H1 (cell line): Measurements from ENCODE around the gene ADAM12. TPM values are rescaled to one million over a fixed set of nuclear protein-coding genes. Genes with fewer than 3 reads are reported as not detected.
A peak's percentile ranks its signal among the peaks of the same experiment; 100 is the strongest.

Experiments
- CTCF ChIA-PET: fragments of 300-600 bp; sonication (Branson Sonifier 250); formaldehyde crosslinking; loops from one replicate; lab custom pipeline; 2021; ENCODE audit not compliant: partially characterized antibody; lab: Charles Lee
- POLR2A ChIA-PET: fragments of 300-600 bp; sonication (Branson Sonifier 250); formaldehyde crosslinking; loops from one replicate; lab custom pipeline; 2021; ENCODE audit warnings: inconsistent platforms; ENCODE audit not compliant: partially characterized antibody; lab: Charles Lee
- DNase-seq, 2 experiments: peaks; one replicate each; pipeline versions ENCODE4 v3.0.0 to v3.0.0-alpha.2; 2010 to 2022; ENCODE audit warnings: low spot score in 2 of 2, low read depth in 1 of 2, mixed read lengths in 1 of 2
- FAIRE-seq: peaks from 2 replicates; lab custom pipeline; 2011; peaks lifted over from hg19 to GRCh38; lab: Jason Lieb, UNC
- H2AFZ ChIP-seq: 2 replicates; pipeline ENCODE4 v1.8.1; 2012; ENCODE audit warnings: low read length, inconsistent platforms
- H2AK5ac ChIP-seq: 2 replicates; pipeline ENCODE4 v1.6.1; 2013; ENCODE audit warnings: low read depth, low read length
- H2BK120ac ChIP-seq: replicated peaks from 2 replicates; pipeline ENCODE3; 2013; ENCODE audit warnings: low read depth, low read length, inconsistent platforms
- H2BK12ac ChIP-seq: 2 replicates; pipeline ENCODE4 v1.6.1; 2013; ENCODE audit warnings: low read depth, low read length
- H2BK15ac ChIP-seq: 2 replicates; pipeline ENCODE4 v1.6.1; 2013; ENCODE audit warnings: low read length
- H2BK20ac ChIP-seq: 2 replicates; pipeline ENCODE4 v1.6.1; 2013; ENCODE audit warnings: low read length
- H2BK5ac ChIP-seq: 2 replicates; pipeline ENCODE4 v1.6.1; 2013; ENCODE audit warnings: low read depth, low read length
- H3K14ac ChIP-seq: 2 replicates; pipeline ENCODE4 v1.6.1; 2013; ENCODE audit warnings: inconsistent platforms; ENCODE audit not compliant: insufficient read length
- H3K18ac ChIP-seq: 2 replicates; pipeline ENCODE4 v1.6.1; 2013; ENCODE audit warnings: low read length; ENCODE audit errors: extremely low read depth
- H3K23ac ChIP-seq: 2 replicates; pipeline ENCODE4 v1.6.1; 2013; ENCODE audit warnings: inconsistent platforms; ENCODE audit not compliant: insufficient read length
- H3K23me2 ChIP-seq: 2 replicates; pipeline ENCODE4 v1.6.1; 2013; ENCODE audit warnings: low read depth, low read length
- H3K27ac ChIP-seq: 2 replicates; pipeline ENCODE4 v1.6.1; 2011; ENCODE audit warnings: low read depth, low read length, inconsistent platforms
- H3K27me3 ChIP-seq, 4 experiments: replicated peaks in 1 of 4; 1 replicate in 1 of 4; 2 replicates in 3 of 4; pipeline versions ENCODE4 v1.6.1 to v1.8.1; 2011 to 2013; ENCODE audit warnings: low read length in 3 of 4, mild to moderate bottlenecking in 3 of 4, inconsistent platforms in 2 of 4, mixed read lengths in 2 of 4, moderate library complexity in 1 of 4; ENCODE audit not compliant: control insufficient read depth in 3 of 4, insufficient read depth in 3 of 4; ENCODE audit errors: extremely low read depth in 1 of 4
- H3K36me3 ChIP-seq, 4 experiments: 2 replicates each; pipeline versions ENCODE4 v1.6.1 to v1.8.1; 2011 to 2013; ENCODE audit warnings: mild to moderate bottlenecking in 4 of 4, low read length in 3 of 4, moderate library complexity in 2 of 4, control low read depth in 1 of 4, inconsistent platforms in 1 of 4; ENCODE audit not compliant: insufficient read depth in 4 of 4, control insufficient read depth in 2 of 4
- H3K4ac ChIP-seq: replicated peaks from 2 replicates; pipeline ENCODE3; 2013; ENCODE audit warnings: low read length, low read depth, mixed read lengths, inconsistent platforms; ENCODE audit not compliant: insufficient read length
- H3K4me1 ChIP-seq, 4 experiments: replicated peaks in 1 of 4; 1 replicate in 1 of 4; 2 replicates in 3 of 4; pipeline versions ENCODE4 v1.6.1 to v1.8.1; 2011 to 2013; ENCODE audit warnings: low read length in 3 of 4, inconsistent platforms in 2 of 4, mixed read lengths in 1 of 4; ENCODE audit not compliant: insufficient read depth in 4 of 4, control insufficient read depth in 3 of 4
- H3K4me2 ChIP-seq, 2 experiments: 2 replicates each; pipeline versions ENCODE4 v1.6.1 to v1.8.1; 2011 to 2013; ENCODE audit warnings: low read depth in 2 of 2, low read length in 2 of 2, control low read depth in 1 of 2, inconsistent platforms in 1 of 2, mild to moderate bottlenecking in 1 of 2; ENCODE audit not compliant: insufficient read depth in 1 of 2
- H3K4me3 ChIP-seq, 4 experiments: fragments of 200-600, 300-600 bp in 1 of 4; sonication (generic), shearing (Covaris generic), sonication (Bioruptor Twin) in 1 of 4; 2 replicates each; pipeline versions ENCODE4 v1.5.1 to v1.8.1; 2011 to 2016; ENCODE audit warnings: low read length in 4 of 4, low read depth in 3 of 4, control low read depth in 2 of 4, inconsistent platforms in 2 of 4, mild to moderate bottlenecking in 2 of 4, mixed read lengths in 1 of 4, moderate library complexity in 1 of 4; ENCODE audit not compliant: insufficient read depth in 2 of 4; ENCODE audit errors: extremely low read depth in 1 of 4
- H3K56ac ChIP-seq: replicated peaks from 2 replicates; pipeline ENCODE3; 2013; ENCODE audit warnings: low read depth, mild to moderate bottlenecking, mixed read lengths, low read length, inconsistent platforms; ENCODE audit not compliant: insufficient read length
- H3K79me1 ChIP-seq: 2 replicates; pipeline ENCODE4 v1.6.1; 2013; ENCODE audit warnings: low read depth, low read length, control low read depth
- H3K79me2 ChIP-seq, 2 experiments: 2 replicates each; pipeline versions ENCODE4 v1.6.1 to v1.8.1; 2012 to 2013; ENCODE audit warnings: low read length in 2 of 2, mild to moderate bottlenecking in 2 of 2, inconsistent platforms in 1 of 2; ENCODE audit not compliant: insufficient read depth in 2 of 2, control insufficient read depth in 1 of 2
- H3K9ac ChIP-seq, 4 experiments: replicated peaks in 1 of 4; 1 replicate in 1 of 4; 2 replicates in 3 of 4; pipeline versions ENCODE4 v1.6.1 to v1.8.1; 2011 to 2013; ENCODE audit warnings: low read depth in 3 of 4, low read length in 3 of 4, control low read depth in 2 of 4, mild to moderate bottlenecking in 2 of 4, moderate library complexity in 2 of 4, inconsistent platforms in 1 of 4; ENCODE audit errors: extremely low read depth in 1 of 4
- H3K9me3 ChIP-seq, 2 experiments: 2 replicates each; pipeline versions ENCODE4 v1.6.1 to v1.8.1; 2012 to 2013; ENCODE audit warnings: mild to moderate bottlenecking in 2 of 2, moderate library complexity in 2 of 2, control low read depth in 1 of 2, inconsistent platforms in 1 of 2, low read depth in 1 of 2, low read length in 1 of 2, mixed read lengths in 1 of 2; ENCODE audit not compliant: insufficient read depth in 2 of 2
- H4K20me1 ChIP-seq, 2 experiments: replicated peaks in 1 of 2; 2 replicates each; pipeline versions ENCODE3 to v1.8.1; 2011 to 2013; ENCODE audit warnings: inconsistent platforms in 2 of 2, low read length in 2 of 2, mild to moderate bottlenecking in 1 of 2; ENCODE audit not compliant: insufficient read depth in 2 of 2, control insufficient read depth in 1 of 2
- H4K5ac ChIP-seq: 2 replicates; pipeline ENCODE4 v1.6.1; 2013; ENCODE audit warnings: low read length, low read depth, mixed read lengths, inconsistent platforms; ENCODE audit not compliant: insufficient read length
- H4K8ac ChIP-seq: 2 replicates; pipeline ENCODE4 v1.8.0; 2013; ENCODE audit warnings: mild to moderate bottlenecking, moderate library complexity, low read length, inconsistent platforms; ENCODE audit not compliant: insufficient read depth; ENCODE audit errors: extremely low read depth
- H4K91ac ChIP-seq: replicated peaks from 2 replicates; pipeline ENCODE3; 2013; ENCODE audit warnings: low read length, mixed read lengths, inconsistent platforms; ENCODE audit not compliant: insufficient read length
- ATF2 ChIP-seq: IDR thresholded peaks from 2 replicates; pipeline ENCODE4 v1.6.1; 2012; ENCODE audit warnings: low read length, inconsistent platforms
- CREB1 ChIP-seq: IDR thresholded peaks from 2 replicates; pipeline ENCODE4 v1.6.1; 2012; ENCODE audit warnings: inconsistent platforms
- EZH2 ChIP-seq: fragments of 200-600 bp; sonication (generic); IDR thresholded peaks from 2 replicates; pipeline ENCODE4 v1.7.1; 2012; ENCODE audit warnings: low read depth, mild to moderate bottlenecking, moderate library complexity, low read length, inconsistent platforms; ENCODE audit not compliant: severe bottlenecking
- KDM5A ChIP-seq: fragments of 200-600 bp; IDR thresholded peaks from 2 replicates; pipeline ENCODE4 v1.7.1; 2012; ENCODE audit warnings: mild to moderate bottlenecking, low read length, inconsistent platforms, mixed read lengths
- NANOG ChIP-seq: IDR thresholded peaks from 2 replicates; pipeline ENCODE4 v1.6.1; 2011; ENCODE audit warnings: low read length, low read depth, mild to moderate bottlenecking, inconsistent platforms; ENCODE audit not compliant: insufficient read depth, poor library complexity, severe bottlenecking
- SAP30 ChIP-seq: fragments of 300-600 bp; sonication (generic); IDR thresholded peaks from 2 replicates; pipeline ENCODE4 v1.7.1; 2012; ENCODE audit warnings: low read length, moderate library complexity, mild to moderate bottlenecking, inconsistent platforms; ENCODE audit not compliant: insufficient read depth, insufficient replicate concordance
- SP2 ChIP-seq: IDR thresholded peaks from 2 replicates; pipeline ENCODE4 v1.6.1; 2012; ENCODE audit warnings: mild to moderate bottlenecking, low read length, inconsistent platforms
- SRF ChIP-seq: IDR thresholded peaks from 2 replicates; pipeline ENCODE4 v1.6.1; 2011; ENCODE audit warnings: mild to moderate bottlenecking, low read depth, low read length, moderate library complexity
- SUZ12 ChIP-seq: fragments of 200-600 bp; sonication (generic); IDR thresholded peaks from 2 replicates; pipeline ENCODE4 v1.6.1; 2012; ENCODE audit warnings: mild to moderate bottlenecking, inconsistent platforms, low read length, moderate library complexity, mixed read lengths
- WGBS, 2 experiments: shearing (Covaris generic) in 1 of 2; methylation state at CpG; one replicate each; pipeline versions ENCODE4 v1.1.6 to v1.1.7; 2013 to 2015; ENCODE audit warnings: low lambda C conversion rate in 2 of 2, mixed read lengths in 2 of 2, inconsistent platforms in 1 of 2, low coverage in 1 of 2, missing lambda C conversion rate in 1 of 2; ENCODE audit not compliant: insufficient replicate concordance in 2 of 2, insufficient coverage in 1 of 2, insufficient read length in 1 of 2; ENCODE audit errors: extremely low coverage in 1 of 2, missing lambda C conversion rate in 1 of 2; 5-methylcytosine and 5-hydroxymethylcytosine counted together
- polyA plus RNA-seq, 7 experiments: library from polyadenylated mRNA; depleted of rRNA in 3 of 7; stranded (reverse) in 5 of 7; unstranded in 2 of 7; fragments of >200 nt in 5 of 7; fragments of 200-250 nt in 2 of 7; gene quantifications; 1 replicate in 5 of 7; 2 replicates in 1 of 7; 4 replicates in 1 of 7; pipeline versions ENCODE4 v1.2.1 to v1.2.3, GENCODE V29; 2011 to 2013; ENCODE audit warnings: missing spikeins in 2 of 7, mixed read lengths in 2 of 7
- total RNA-seq: library from RNA; stranded (reverse); fragmentation: NEBNext Ultra II Directional; extraction: Animal tissue kit (Norgen Biotek cat#: 25700); gene quantifications from 2 replicates; pipeline ENCODE4 v1.2.1, GENCODE V29; 2021

ADAM12 gene
- total and polyA plus RNA-seq, 2 of the 8 experiments (the other 6 are each of a cell fraction or from before 2014, with no cell fraction given): 0.07 to 0.17 TPM

- peaks cover 15 to 29% (median 27%) of the 10 kb centered on the region in 4 experiments for H3K4me1 ChIP-seq
- no peak for DNase-seq
- TF ChIP-seq SRF (no peak), CREB1 (no peak), SAP30 (no peak), NANOG (no peak), SUZ12 (no peak), ATF2 (no peak), EZH2 (no peak), KDM5A (no peak), SP2 (no peak)
Measured at GRCh38 chr10:126153711-126154628, 234.3 kb downstream of the ADAM12 start.

More at GRCh38 chr10:126153711-126154628, 234.3 kb downstream of the ADAM12 start:
- H3K36me3 ChIP-seq: peaks cover 0 to 3% (median 0%) of the 10 kb centered on the region in 4 experiments; a peak in 1 of 8 replicates
- H2BK15ac ChIP-seq: no peak overlapping the region
- no peak overlapping the region for H4K8ac ChIP-seq
- no peak overlapping the region for H3K14ac ChIP-seq
- no peak overlapping the region for H2BK12ac ChIP-seq
- peak overlapping the region; percentile 20; the same call in 1 of the 2 replicates for H2BK5ac ChIP-seq
- ChIA-PET POLR2A (no interaction called here), CTCF (interaction anchor here (0.8 to 1.2 kb wide), 3 partner anchors 9 to 171 kb away, joined by 3 to 5 read pairs (median 3); no protein-coding TSS in a partner anchor)
- no peak overlapping the region for H3K56ac ChIP-seq
- 0% methylated on average over 2 of the region's 2 CpGs; no CpG with 5 or more reads in 1 of the 2 experiments for WGBS, 2 experiments
- no peak overlapping the region for H2AFZ ChIP-seq
- H3K9me3 ChIP-seq: peaks cover 0 to 14% of the 10 kb centered on the region in 2 experiments; a peak in 1 of 4 replicates
- H3K27me3 ChIP-seq: no peaks in the 10 kb centered on the region; a peak in 1 of 7 replicates
- no peaks in the 10 kb centered on the region for H3K23me2 ChIP-seq
- FAIRE-seq: peak; percentile 50
- no peak overlapping the region for H2AK5ac ChIP-seq
- H3K79me1 ChIP-seq: no peaks in the 10 kb centered on the region
- H3K18ac ChIP-seq: peak overlapping the region; percentile 25; the same call in 1 of the 2 replicates
- H4K20me1 ChIP-seq: no peaks in the 10 kb centered on the region
- H3K4ac ChIP-seq: peak overlapping the region; percentile 69
- H2BK120ac ChIP-seq: peak overlapping the region; percentile 93
- no peaks in the 10 kb centered on the region for H3K79me2 ChIP-seq
- peak overlapping the region; percentile 15; the same call in 1 of the 2 replicates for H2BK20ac ChIP-seq
- peak overlapping the region; percentile 19 for H4K91ac ChIP-seq
- H3K27ac ChIP-seq: peak overlapping the region; percentile 17
- H3K23ac ChIP-seq: no peak overlapping the region
- H4K5ac ChIP-seq: peak overlapping the region; percentile 73
- peak overlapping the region; percentile 33 to 38; a peak in 2 of 4 replicates for H3K4me2 ChIP-seq
- peak overlapping the region in 2 of 4 experiments; percentile 1 to 20; a peak in 3 of 8 replicates for H3K4me3 ChIP-seq
- H3K9ac ChIP-seq: no peak overlapping the region
